B cell (primary cell): ENCODE data around the gene AEBP1. TPM values are rescaled to one million over a fixed set of nuclear protein-coding genes. Genes with fewer than 3 reads are reported as not detected.

Experiments used
- ATAC-seq: fragments of 200-7000 bp; cut with Tn5 transposase; one replicate; pipeline ENCODE4 v1.10.0; 2021; ENCODE audit warnings: low read depth, mild to moderate bottlenecking, moderate number of reproducible peaks, moderate library complexity
- CTCF ChIA-PET: fragments of 350-600 bp; sonication (Branson Sonifier 250); formaldehyde crosslinking; loops from one replicate; lab custom pipeline; 2021; ENCODE audit warnings: antibody characterized with exemption, inconsistent platforms; lab: Charles Lee
- POLR2A ChIA-PET: fragments of 350-600 bp; sonication (Branson Sonifier 250); formaldehyde crosslinking; loops from one replicate; lab custom pipeline; 2021; ENCODE audit warnings: antibody characterized with exemption; lab: Charles Lee
- DNase-seq: peaks from one replicate; pipeline ENCODE4 v3.0.0; 2013
- H2AFZ ChIP-seq: 2 replicates; pipeline ENCODE4 v1.6.1; 2012; ENCODE audit warnings: mild to moderate bottlenecking, low read depth, low read length; ENCODE audit not compliant: insufficient read depth, poor library complexity, severe bottlenecking
- H3K27ac ChIP-seq, 2 donors: 1 replicate in 1 of 2; 2 replicates in 1 of 2; pipeline ENCODE4 v1.5.1; 2012 to 2013; ENCODE audit warnings: low read length in 2 of 2, mild to moderate bottlenecking in 2 of 2, moderate library complexity in 1 of 2
- H3K27me3 ChIP-seq, 4 experiments: fragments of 200-600 bp in 1 of 4; sonication (generic) in 1 of 4; replicated peaks in 1 of 4; 1 replicate in 2 of 4; 2 replicates in 2 of 4; pipeline versions ENCODE4 v1.6.1 to v1.7.0; 2013 to 2016; ENCODE audit warnings: low read length in 3 of 4, mild to moderate bottlenecking in 2 of 4, mixed read lengths in 1 of 4, moderate library complexity in 1 of 4; ENCODE audit not compliant: insufficient read depth in 4 of 4, control insufficient read depth in 3 of 4; ENCODE audit errors: control extremely low read depth in 1 of 4
- H3K36me3 ChIP-seq, 2 experiments: replicated peaks in 1 of 2; 1 replicate in 1 of 2; 2 replicates in 1 of 2; pipeline versions ENCODE4 v1.6.1 to v1.7.1; 2013; ENCODE audit warnings: low read length in 1 of 2; ENCODE audit not compliant: insufficient read depth in 2 of 2, control insufficient read depth in 1 of 2; ENCODE audit errors: control extremely low read depth in 1 of 2, extremely low read depth in 1 of 2
- H3K4me1 ChIP-seq, 2 donors: fragments of 200-600 bp in 1 of 2; sonication (generic) in 1 of 2; 1 replicate in 1 of 2; 2 replicates in 1 of 2; pipeline versions ENCODE4 v1.5.1 to v1.6.1; 2013 to 2017; ENCODE audit warnings: low read length in 2 of 2; ENCODE audit not compliant: control insufficient read depth in 2 of 2, insufficient read depth in 2 of 2
- H3K4me2 ChIP-seq: replicated peaks from 2 replicates; pipeline ENCODE3; 2012; ENCODE audit warnings: mild to moderate bottlenecking, low read depth, low read length; ENCODE audit not compliant: poor library complexity, severe bottlenecking
- H3K4me3 ChIP-seq, 5 experiments: fragments of 200-600 bp in 1 of 5; sonication (generic) in 1 of 5; 1 replicate in 3 of 5; 2 replicates in 2 of 5; pipeline versions ENCODE4 v1.5.1 to v1.7.0; 2011 to 2016; ENCODE audit warnings: low read length in 4 of 5, mild to moderate bottlenecking in 4 of 5, low read depth in 2 of 5, control low read depth in 1 of 5, moderate library complexity in 1 of 5; ENCODE audit not compliant: insufficient read depth in 1 of 5; ENCODE audit errors: control extremely low read depth in 1 of 5, extremely low read depth in 1 of 5
- H3K79me2 ChIP-seq: fragments of 200-600 bp; sonication (generic); one replicate; pipeline ENCODE4 v1.6.0; 2016; ENCODE audit warnings: low read length; ENCODE audit not compliant: control insufficient read depth, insufficient read depth
- H3K9ac ChIP-seq: fragments of 200-600 bp; sonication (generic); 2 replicates; pipeline ENCODE4 v1.6.1; 2017; ENCODE audit warnings: mild to moderate bottlenecking, low read length, moderate library complexity
- H3K9me3 ChIP-seq, 3 donors: one replicate each; pipeline versions ENCODE4 v1.6.1 to v1.7.1; 2013; ENCODE audit warnings: low read length in 2 of 3; ENCODE audit not compliant: control insufficient read depth in 2 of 3, insufficient read depth in 1 of 3; ENCODE audit errors: control extremely low read depth in 1 of 3
- H4K20me1 ChIP-seq: 2 replicates; pipeline ENCODE4 v1.6.0; 2012; ENCODE audit warnings: mild to moderate bottlenecking, low read length; ENCODE audit not compliant: insufficient read depth, control insufficient read depth, poor library complexity, severe bottlenecking
- H3K27ac Mint-ChIP-seq: one replicate; pipeline ENCODE4 v1.8.0; 2021; ENCODE audit warnings: mixed read lengths
- H3K27me3 Mint-ChIP-seq: one replicate; pipeline ENCODE4 v1.8.0; 2021; ENCODE audit warnings: mixed read lengths
- H3K4me1 Mint-ChIP-seq: one replicate; pipeline ENCODE4 v1.8.0; 2021; ENCODE audit warnings: mixed read lengths
- H3K4me3 Mint-ChIP-seq: one replicate; pipeline ENCODE4 v1.8.0; 2021; ENCODE audit warnings: mixed read lengths
- H3K9me3 Mint-ChIP-seq: one replicate; pipeline ENCODE4 v1.8.0; 2022; ENCODE audit warnings: mixed read lengths; ENCODE audit not compliant: insufficient read depth
- CTCF ChIP-seq: fragments of 200-600 bp; IDR thresholded peaks from one replicate; pipeline ENCODE4 v1.8.0; 2022; ENCODE audit warnings: antibody characterized with exemption, mild to moderate bottlenecking
- EZH2 ChIP-seq: IDR thresholded peaks from 2 replicates; pipeline ENCODE4 v1.6.1; 2012; ENCODE audit warnings: borderline replicate concordance, low read depth, mild to moderate bottlenecking, moderate library complexity, low read length; ENCODE audit not compliant: insufficient read depth, poor library complexity, severe bottlenecking
- WGBS: methylation state at CpG from one replicate; pipeline ENCODE4 v1.1.5; 2013; ENCODE audit warnings: missing lambda C conversion rate; ENCODE audit not compliant: insufficient coverage; 5-methylcytosine and 5-hydroxymethylcytosine counted together
- intact Hi-C: fragments of 100-400 bp; cut with micrococcal nuclease; formaldehyde crosslinking; loops from one replicate; pipeline ENCODE4 v1.10.0; 2022
- polyA plus RNA-seq: library from polyadenylated mRNA; depleted of rRNA; stranded (reverse); fragments of >200 nt; gene quantifications from 2 replicates; pipeline ENCODE4 v1.2.3, GENCODE V29; 2012
- total RNA-seq, 2 donors: library from RNA; stranded (reverse); fragments of 120-200 nt in 1 of 2; gene quantifications; 1 replicate in 1 of 2; 2 replicates in 1 of 2; pipeline versions ENCODE4 v1.2.3 to v1.2.4, GENCODE V29; 2013 to 2022

Gene AEBP1
- total and polyA plus RNA-seq, 2 donors (not counting 1 experiment from before 2014, with no cell fraction given): 20.2 to 36.7 TPM

GRCh38 chr7:44105832-44106231 is 1.7 kb downstream of the AEBP1 start:
- Histone ChIP-seq H2AFZ (no peak overlapping the region), H3K27ac (no peak overlapping the region), H3K4me2 (peak overlapping the region; percentile 99), H3K4me1 (peaks cover 30 to 49% of the 10 kb centered on the region in 2 donors), H3K4me3 (peak overlapping the region in 1 of 5 experiments; percentile 59), H4K20me1 (no peaks in the 10 kb centered on the region), H3K9me3 (peaks cover 0 to 2% (median 0%) of the 10 kb centered on the region in 3 donors), H3K9ac (no peak overlapping the region), H3K36me3 (peaks cover 0 to 9% of the 10 kb centered on the region in 2 experiments), H3K79me2 (peaks cover 9% of the 10 kb centered on the region), H3K27me3 (peaks cover 0 to 11% (median 2%) of the 10 kb centered on the region in 4 experiments)
- intact Hi-C loops: loop anchor here (1.0 kb wide), 1 partner anchor 17 kb away; the partner anchor contains the start of gene POLD2
- ATAC-seq: no peak
- TF ChIP-seq CTCF (no peak), EZH2 (no peak)
- WGBS: 0% methylated on average over 1 of the region's 2 CpGs
- peak; percentile 31 for DNase-seq
- POLR2A ChIA-PET: interaction anchor here (1.6 kb wide), 1 partner anchor 17 kb away, joined by 7 read pairs; the partner anchor contains the start of gene POLD2
- peaks cover 44% of the 10 kb centered on the region for H3K4me1 Mint-ChIP-seq
- H3K9me3 Mint-ChIP-seq: no peaks in the 10 kb centered on the region
- no peaks in the 10 kb centered on the region for H3K27me3 Mint-ChIP-seq
- CTCF ChIA-PET: interaction anchor here (0.7 to 1.4 kb wide), 2 partner anchors 22 to 86 kb away, joined by 4 to 6 read pairs; no protein-coding TSS in a partner anchor
- H3K27ac Mint-ChIP-seq: peak overlapping the region; percentile 76
- peak overlapping the region; percentile 90 for H3K4me3 Mint-ChIP-seq

DNA sequence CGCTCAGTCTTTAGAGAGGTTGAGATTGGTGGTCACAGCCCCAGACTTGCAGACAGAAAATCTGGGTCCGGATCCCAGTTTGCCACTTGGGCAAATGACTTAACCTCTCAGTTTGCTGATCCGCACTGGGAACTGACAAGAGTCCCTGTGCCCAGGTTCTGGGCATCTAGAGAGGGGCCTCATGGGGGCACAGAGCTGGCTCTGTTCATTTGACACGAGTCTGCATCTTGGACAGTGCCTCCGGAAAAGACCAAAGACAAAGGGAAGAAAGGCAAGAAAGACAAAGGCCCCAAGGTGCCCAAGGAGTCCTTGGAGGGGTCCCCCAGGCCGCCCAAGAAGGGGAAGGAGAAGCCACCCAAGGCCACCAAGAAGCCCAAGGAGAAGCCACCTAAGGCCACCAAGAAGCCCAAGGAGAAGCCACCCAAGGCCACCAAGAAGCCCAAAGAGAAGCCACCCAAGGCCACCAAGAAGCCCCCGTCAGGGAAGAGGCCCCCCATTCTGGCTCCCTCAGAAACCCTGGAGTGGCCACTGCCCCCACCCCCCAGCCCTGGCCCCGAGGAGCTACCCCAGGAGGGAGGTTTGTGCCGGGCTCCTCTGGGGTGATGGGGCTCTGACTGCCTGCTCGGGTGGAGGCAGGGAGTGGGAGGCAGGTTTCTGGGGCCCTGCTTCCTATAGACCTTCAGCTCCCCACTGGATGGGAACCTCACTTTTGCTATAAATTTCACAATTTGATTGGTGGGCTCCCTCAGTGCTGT is 2.3 kb downstream of the AEBP1 start:
- H4K20me1 ChIP-seq: no peaks in the 10 kb centered on the region
- H3K27me3 Mint-ChIP-seq: no peaks in the 10 kb centered on the region
- peak overlapping the region; percentile 99 for H3K4me2 ChIP-seq
- 84% methylated on average over 7 of the region's 10 CpGs for WGBS
- DNase-seq: no peak
- no peak overlapping the region for H2AFZ ChIP-seq
- TF ChIP-seq EZH2 (no peak), CTCF (no peak)
- ChIA-PET CTCF (no interaction called here), POLR2A (interaction anchor here (0.7 kb wide), 1 partner anchor 30 kb away, joined by 3 read pairs; no protein-coding TSS in a partner anchor)
- no peak overlapping the region for H3K4me3 ChIP-seq
- no peak overlapping the region for H3K9ac ChIP-seq
- H3K27ac Mint-ChIP-seq: no peak overlapping the region
- H3K27ac ChIP-seq: no peak overlapping the region
- H3K4me1 ChIP-seq: peaks cover 24 to 42% of the 10 kb centered on the region in 2 donors
- ATAC-seq: no peak
- peak overlapping the region; percentile 90 for H3K4me3 Mint-ChIP-seq
- peaks cover 9% of the 10 kb centered on the region for H3K79me2 ChIP-seq
- H3K36me3 ChIP-seq: peaks cover 0 to 13% of the 10 kb centered on the region in 2 experiments
- peaks cover 37% of the 10 kb centered on the region for H3K4me1 Mint-ChIP-seq
- no peaks in the 10 kb centered on the region for H3K9me3 ChIP-seq
- no peaks in the 10 kb centered on the region for H3K9me3 Mint-ChIP-seq
- peaks cover 0 to 11% (median 2%) of the 10 kb centered on the region in 4 experiments for H3K27me3 ChIP-seq
- intact Hi-C loops: no loop called here
